ENCODE measurements around the gene PCDHGC4. TPM values are rescaled to one million over a fixed set of nuclear protein-coding genes. Genes with fewer than 3 reads are reported as not detected.
A peak's percentile ranks its signal among the peaks of the same experiment; 100 is the strongest.

The PCDHGC4 gene
- polyA plus RNA-seq, 4 donors: 2.8 to 3.4 (median 3.2) TPM

- DNase-seq (ENCODE audit: low read depth in 4 of 4, low spot score in 3 of 4): no peak
Observed at GRCh38 chr5:141489841-141490240, 5.0 kb downstream of the PCDHGC4 start.

GRCh38 chr5:141490271-141490670 is 5.4 kb downstream of the PCDHGC4 start:
- no peak for DNase-seq (ENCODE audit: low read depth in 4 of 4, low spot score in 3 of 4)

GRCh38 chr5:141490771-141491170 is 5.9 kb downstream of the PCDHGC4 start:
- no peak for DNase-seq (ENCODE audit: low read depth in 4 of 4, low spot score in 3 of 4)

GRCh38 chr5:141491323-141492167 is 6.7 kb downstream of the PCDHGC4 start:
- DNase-seq (ENCODE audit: low read depth in 4 of 4, low spot score in 3 of 4): no peak

- no peak for DNase-seq (ENCODE audit: low read depth in 4 of 4, low spot score in 3 of 4)
Observed at GRCh38 chr5:141492168-141492885, 7.5 kb downstream of the PCDHGC4 start.

- DNase-seq (ENCODE audit: low read depth in 4 of 4, low spot score in 3 of 4): no peak
Observed at GRCh38 chr5:141493500-141494422, 8.9 kb downstream of the PCDHGC4 start.

GRCh38 chr5:141494761-141495452 is 10.1 kb downstream of the PCDHGC4 start:
- no peak for DNase-seq (ENCODE audit: low read depth in 4 of 4, low spot score in 3 of 4)

GRCh38 chr5:141495453-141495811 is 10.6 kb downstream of the PCDHGC4 start:
- no peak for DNase-seq (ENCODE audit: low read depth in 4 of 4, low spot score in 3 of 4)

- no peak for DNase-seq (ENCODE audit: low read depth in 4 of 4, low spot score in 3 of 4)
Observed at GRCh38 chr5:141496038-141496437, 11.2 kb downstream of the PCDHGC4 start.

- DNase-seq (ENCODE audit: low read depth in 4 of 4, low spot score in 3 of 4): no peak
Observed at GRCh38 chr5:141501761-141502160, 16.9 kb downstream of the PCDHGC4 start.

GRCh38 chr5:141503681-141504080 is 18.9 kb downstream of the PCDHGC4 start:
- DNase-seq (ENCODE audit: low read depth in 4 of 4, low spot score in 3 of 4): no peak

- DNase-seq (ENCODE audit: low read depth in 4 of 4, low spot score in 3 of 4): no peak
Observed at GRCh38 chr5:141504216-141504615, 19.4 kb downstream of the PCDHGC4 start.

GRCh38 chr5:141506381-141507155 is 21.7 kb downstream of the PCDHGC4 start:
- no peak for DNase-seq (ENCODE audit: low read depth in 4 of 4, low spot score in 3 of 4)

- no peak for DNase-seq (ENCODE audit: low read depth in 4 of 4, low spot score in 3 of 4)
Observed at GRCh38 chr5:141507387-141508091, 22.7 kb downstream of the PCDHGC4 start.

- DNase-seq (ENCODE audit: low read depth in 4 of 4, low spot score in 3 of 4): no peak
Observed at GRCh38 chr5:141508440-141508797, 23.6 kb downstream of the PCDHGC4 start.

GRCh38 chr5:141508798-141509611 is 24.2 kb downstream of the PCDHGC4 start:
- DNase-seq (ENCODE audit: low read depth in 4 of 4, low spot score in 3 of 4): peak in 2 of 4 donors; percentile 78 to 80

- no peak for DNase-seq (ENCODE audit: low read depth in 4 of 4, low spot score in 3 of 4)
Observed at GRCh38 chr5:141510160-141510559, 25.3 kb downstream of the PCDHGC4 start.

Measured in right renal pelvis (tissue), 4 donors.